AG04450 (cell line): Measurements from ENCODE around the gene RBM18. TPM values are rescaled to one million over a fixed set of nuclear protein-coding genes. Genes with fewer than 3 reads are reported as not detected.

Experiments
- CTCF ChIA-PET: fragments of 300-600, 350-600 bp; formaldehyde crosslinking; extraction: SDS; loops from one replicate; lab custom pipeline; 2022; ENCODE audit warnings: antibody characterized with exemption, inconsistent platforms; lab: Charles Lee
- POLR2A ChIA-PET: fragments of 350-600 bp; formaldehyde crosslinking; extraction: SDS; loops from one replicate; lab custom pipeline; 2021; ENCODE audit warnings: antibody characterized with exemption, inconsistent platforms; lab: Yijun Ruan, JAX
- DNase-seq: peaks from one replicate; pipeline ENCODE4 v3.0.0-alpha.2; 2011; ENCODE audit warnings: low read depth, low spot score
- H3K27ac ChIP-seq: one replicate; pipeline ENCODE4 v1.5.1; 2012; ENCODE audit warnings: low read depth, low read length, control low read depth
- H3K27me3 ChIP-seq: one replicate; pipeline ENCODE4 v1.6.0; 2012; ENCODE audit warnings: low read length; ENCODE audit not compliant: control insufficient read depth, insufficient read depth
- H3K4me3 ChIP-seq: 2 replicates; pipeline ENCODE4 v1.5.1; 2011; ENCODE audit warnings: mild to moderate bottlenecking, low read depth, low read length, control low read depth
- H3K9me3 ChIP-seq: 2 replicates; pipeline ENCODE4 v1.5.1; 2012; ENCODE audit warnings: low read length; ENCODE audit not compliant: control insufficient read depth, insufficient read depth
- polyA plus RNA-seq: library from polyadenylated mRNA; depleted of rRNA; stranded (reverse); fragments of >200 nt; gene quantifications from 2 replicates; pipeline ENCODE4 v1.2.3, GENCODE V29; 2011
- TF ChIP-seq, protein P1 (sequence below): IDR thresholded peaks from 2 replicates; pipeline ENCODE4 v1.5.1; 2011; ENCODE audit warnings: low read depth, low read length, control low read depth, inconsistent platforms

RBM18 gene
- polyA plus RNA-seq, 1 experiment: 38.6 TPM

- TF ChIP-seq, protein P1, sequence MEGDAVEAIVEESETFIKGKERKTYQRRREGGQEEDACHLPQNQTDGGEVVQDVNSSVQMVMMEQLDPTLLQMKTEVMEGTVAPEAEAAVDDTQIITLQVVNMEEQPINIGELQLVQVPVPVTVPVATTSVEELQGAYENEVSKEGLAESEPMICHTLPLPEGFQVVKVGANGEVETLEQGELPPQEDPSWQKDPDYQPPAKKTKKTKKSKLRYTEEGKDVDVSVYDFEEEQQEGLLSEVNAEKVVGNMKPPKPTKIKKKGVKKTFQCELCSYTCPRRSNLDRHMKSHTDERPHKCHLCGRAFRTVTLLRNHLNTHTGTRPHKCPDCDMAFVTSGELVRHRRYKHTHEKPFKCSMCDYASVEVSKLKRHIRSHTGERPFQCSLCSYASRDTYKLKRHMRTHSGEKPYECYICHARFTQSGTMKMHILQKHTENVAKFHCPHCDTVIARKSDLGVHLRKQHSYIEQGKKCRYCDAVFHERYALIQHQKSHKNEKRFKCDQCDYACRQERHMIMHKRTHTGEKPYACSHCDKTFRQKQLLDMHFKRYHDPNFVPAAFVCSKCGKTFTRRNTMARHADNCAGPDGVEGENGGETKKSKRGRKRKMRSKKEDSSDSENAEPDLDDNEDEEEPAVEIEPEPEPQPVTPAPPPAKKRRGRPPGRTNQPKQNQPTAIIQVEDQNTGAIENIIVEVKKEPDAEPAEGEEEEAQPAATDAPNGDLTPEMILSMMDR: no peak
- H3K9me3 ChIP-seq: no peaks in the 10 kb centered on the region; the same call in 1 of the 2 replicates
- peak overlapping the region; percentile 97 for H3K4me3 ChIP-seq
- peak overlapping the region; percentile 86 for H3K27ac ChIP-seq
- ChIA-PET CTCF (interaction anchor here (0.8 to 3.3 kb wide), 6 partner anchors 87 to 202 kb away, joined by 3 to 11 read pairs (median 4); no protein-coding TSS in a partner anchor), POLR2A (interaction anchor here (0.5 to 1.5 kb wide), 3 partner anchors 40 to 727 kb away, joined by 4 to 14 read pairs (median 7); no protein-coding TSS in a partner anchor)
- DNase-seq: no peak
- H3K27me3 ChIP-seq: no peaks in the 10 kb centered on the region
Observed at GRCh38 chr9:122263699-122264349, 816 bp downstream of the RBM18 start.

GRCh38 chr9:122262073-122262472 is 2.6 kb downstream of the RBM18 start:
- TF ChIP-seq, protein P1: no peak
- POLR2A ChIA-PET: no interaction called here
- Histone ChIP-seq H3K9me3 (no peaks in the 10 kb centered on the region; the same call in 1 of the 2 replicates), H3K27me3 (no peaks in the 10 kb centered on the region), H3K27ac (no peak overlapping the region), H3K4me3 (no peak overlapping the region)
- no peak for DNase-seq
- CTCF ChIA-PET: interaction anchor here (1.0 to 3.3 kb wide), 3 partner anchors 89 to 163 kb away, joined by 3 to 11 read pairs (median 4); no protein-coding TSS in a partner anchor

- Histone ChIP-seq H3K27ac (no peak overlapping the region), H3K9me3 (no peaks in the 10 kb centered on the region; the same call in 1 of the 2 replicates), H3K27me3 (no peaks in the 10 kb centered on the region), H3K4me3 (no peak overlapping the region)
- peak; percentile 7 for DNase-seq
- ChIA-PET POLR2A (no interaction called here), CTCF (interaction anchor here (1.3 kb wide), 2 partner anchors 89 to 104 kb away, joined by 4 read pairs; no protein-coding TSS in a partner anchor)
- TF ChIP-seq, protein P1: no peak
Observed at GRCh38 chr9:122261469-122261881, 3.2 kb downstream of the RBM18 start.

DNA sequence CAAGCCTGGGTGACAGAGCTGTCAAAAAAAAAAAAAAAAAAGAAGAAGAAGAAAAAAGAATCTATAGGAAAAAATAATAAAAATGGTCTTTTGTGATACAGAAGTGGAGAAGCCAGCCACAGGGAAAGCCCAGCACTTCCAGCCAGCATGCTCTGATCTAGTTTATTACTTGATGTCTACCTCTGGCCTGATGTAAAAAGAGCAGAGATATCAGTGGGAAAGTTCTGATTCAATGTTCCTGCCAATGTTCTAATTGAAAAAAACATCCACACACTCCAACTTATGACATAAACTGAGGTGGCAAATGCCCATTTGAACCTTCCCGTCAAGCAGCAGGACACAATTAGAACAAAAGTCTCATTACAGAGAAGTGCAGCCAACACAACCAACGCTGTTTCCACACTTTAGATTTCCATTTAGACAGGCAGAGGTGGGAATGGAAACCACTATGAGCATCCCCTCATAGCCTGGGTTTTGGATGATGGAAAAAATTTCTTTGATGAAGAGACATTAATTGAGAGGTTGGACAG is 5.7 kb downstream of the RBM18 start:
- no peak overlapping the region for H3K4me3 ChIP-seq
- no peak for DNase-seq
- no peaks in the 10 kb centered on the region; the same call in 1 of the 2 replicates for H3K9me3 ChIP-seq
- TF ChIP-seq, protein P1: no peak
- H3K27ac ChIP-seq: no peak overlapping the region
- CTCF ChIA-PET: interaction anchor here (1.5 kb wide), 1 partner anchor 92 kb away, joined by 3 read pairs; no protein-coding TSS in a partner anchor
- POLR2A ChIA-PET: no interaction called here
- H3K27me3 ChIP-seq: no peaks in the 10 kb centered on the region

DNA sequence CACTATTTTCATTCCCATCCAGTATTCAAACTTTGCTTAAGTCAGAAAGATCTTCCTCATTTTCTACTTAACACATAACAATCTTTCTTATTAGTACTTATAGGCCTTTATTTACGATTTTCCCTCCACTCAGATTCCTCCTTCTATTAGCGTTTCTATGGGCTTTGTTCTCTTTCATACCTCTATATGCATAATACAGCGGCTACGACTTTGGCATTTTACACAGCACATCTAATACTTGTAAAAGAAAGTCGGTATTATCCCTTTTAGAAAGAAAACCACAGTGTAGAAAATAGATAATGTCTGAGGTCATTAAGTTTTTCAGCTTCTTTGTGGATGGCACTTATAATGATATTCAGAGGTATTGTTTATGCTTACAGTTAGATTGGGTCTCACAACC is 8.4 kb downstream of the RBM18 start:
- CTCF ChIA-PET: interaction anchor here (1.5 kb wide), 1 partner anchor 157 kb away, joined by 6 read pairs; no protein-coding TSS in a partner anchor
- no peaks in the 10 kb centered on the region; the same call in 1 of the 2 replicates for H3K9me3 ChIP-seq
- TF ChIP-seq, protein P1: no peak

More for the DNA sequence above, 8.4 kb downstream of the RBM18 start:
- Histone ChIP-seq H3K27ac (no peak overlapping the region), H3K27me3 (no peaks in the 10 kb centered on the region), H3K4me3 (no peak overlapping the region)
- no peak for DNase-seq
- POLR2A ChIA-PET: no interaction called here
